Stimulated activated CD8-positive, alpha-beta memory T cell treated with anti-CD3 and anti-CD28 coated beads, Interleukin-12 subunit alpha, Interleukin-12 subunit beta, amount 100 ng/mL, for 1 hour (primary cell): ENCODE measurements around the gene LIN37.

Source experiments
- DNase-seq: peaks from one replicate; pipeline ENCODE4 v3.0.0-alpha.2; 2020; ENCODE audit warnings: low read depth

The LIN37 gene

GRCh38 chr19:35748106-35749020, at the start of gene LIN37:
Gene LIN37, plus strand, starts transcription at chr19:35748576. Its CDS starts 149 bp downstream, at chr19:35748725.
- DNase-seq: peak; percentile 99

GRCh38 chr19:35702223-35703012, 46.0 kb upstream of the LIN37 start:
- DNase-seq: peak; percentile 89

GRCh38 chr19:35703343-35703742, 45.0 kb upstream of the LIN37 start:
- no peak for DNase-seq

- DNase-seq: no peak
Measured at GRCh38 chr19:35704218-35704617, 44.2 kb upstream of the LIN37 start, which contains the start of gene ZBTB32. Gene ZBTB32, plus strand, starts transcription at chr19:35704558. Its CDS starts 10,069 bp downstream, at chr19:35714627.

GRCh38 chr19:35708391-35708790, 40.0 kb upstream of the LIN37 start:
- no peak for DNase-seq

- no peak for DNase-seq
Measured at GRCh38 chr19:35710784-35711723, 37.3 kb upstream of the LIN37 start.

- no peak for DNase-seq
Measured at GRCh38 chr19:35712567-35713505, 35.5 kb upstream of the LIN37 start.

GRCh38 chr19:35713506-35713850, 34.9 kb upstream of the LIN37 start:
- no peak for DNase-seq

- DNase-seq: no peak
Measured at GRCh38 chr19:35713904-35714495, 34.4 kb upstream of the LIN37 start.

- no peak for DNase-seq
Measured at GRCh38 chr19:35714601-35715354, 33.6 kb upstream of the LIN37 start.

- DNase-seq: no peak
Measured at GRCh38 chr19:35715355-35715809, 33.0 kb upstream of the LIN37 start.

- DNase-seq: no peak
Measured at GRCh38 chr19:35715981-35716800, 32.2 kb upstream of the LIN37 start.

GRCh38 chr19:35716801-35717664, 31.3 kb upstream of the LIN37 start:
- DNase-seq: peak; percentile 93

- DNase-seq: no peak
Measured at GRCh38 chr19:35717665-35718344, 30.6 kb upstream of the LIN37 start, which contains the start of gene KMT2B. Gene KMT2B, plus strand, starts transcription at chr19:35718003. Its CDS starts 16 bp downstream, at chr19:35718019.

- no peak for DNase-seq
Measured at GRCh38 chr19:35718345-35719041, 29.9 kb upstream of the LIN37 start.
